Measurements from ENCODE around the gene PDE8B.

GRCh38 chr5:77170196-77170890 lies 40.1 kb upstream of the PDE8B start:
- TF ChIP-seq CTCF (IDR thresholded peaks at IDR 0.05), result no peak
- TF ChIP-seq EP300 (IDR thresholded peaks at IDR 0.05), result no peak
- TF ChIP-seq POLR2AphosphoS5 (IDR thresholded peaks at IDR 0.05), result no peak
- TF ChIP-seq POLR2A (IDR thresholded peaks at IDR 0.05), result no peak

Data from suprapubic skin (tissue), 4 donors.